H1 (cell line): ENCODE measurements around the gene PPP2R2B. TPM values are rescaled to one million over a fixed set of nuclear protein-coding genes. Genes with fewer than 3 reads are reported as not detected.

Experiments
- CTCF ChIA-PET: fragments of 300-600 bp; sonication (Branson Sonifier 250); formaldehyde crosslinking; loops from one replicate; lab custom pipeline; 2021; ENCODE audit not compliant: partially characterized antibody; lab: Charles Lee
- POLR2A ChIA-PET: fragments of 300-600 bp; sonication (Branson Sonifier 250); formaldehyde crosslinking; loops from one replicate; lab custom pipeline; 2021; ENCODE audit warnings: inconsistent platforms; ENCODE audit not compliant: partially characterized antibody; lab: Charles Lee
- DNase-seq, 2 experiments: peaks; one replicate each; pipeline versions ENCODE4 v3.0.0 to v3.0.0-alpha.2; 2010 to 2022; ENCODE audit warnings: low spot score in 2 of 2, low read depth in 1 of 2, mixed read lengths in 1 of 2
- FAIRE-seq: peaks from 2 replicates; lab custom pipeline; 2011; peaks lifted over from hg19 to GRCh38; lab: Jason Lieb, UNC
- H2AFZ ChIP-seq: 2 replicates; pipeline ENCODE4 v1.8.1; 2012; ENCODE audit warnings: low read length, inconsistent platforms
- H2AK5ac ChIP-seq: 2 replicates; pipeline ENCODE4 v1.6.1; 2013; ENCODE audit warnings: low read depth, low read length
- H2BK120ac ChIP-seq: replicated peaks from 2 replicates; pipeline ENCODE3; 2013; ENCODE audit warnings: low read depth, low read length, inconsistent platforms
- H2BK12ac ChIP-seq: 2 replicates; pipeline ENCODE4 v1.6.1; 2013; ENCODE audit warnings: low read depth, low read length
- H2BK15ac ChIP-seq: 2 replicates; pipeline ENCODE4 v1.6.1; 2013; ENCODE audit warnings: low read length
- H2BK20ac ChIP-seq: 2 replicates; pipeline ENCODE4 v1.6.1; 2013; ENCODE audit warnings: low read length
- H2BK5ac ChIP-seq: 2 replicates; pipeline ENCODE4 v1.6.1; 2013; ENCODE audit warnings: low read depth, low read length
- H3K14ac ChIP-seq: 2 replicates; pipeline ENCODE4 v1.6.1; 2013; ENCODE audit warnings: inconsistent platforms; ENCODE audit not compliant: insufficient read length
- H3K18ac ChIP-seq: 2 replicates; pipeline ENCODE4 v1.6.1; 2013; ENCODE audit warnings: low read length; ENCODE audit errors: extremely low read depth
- H3K23ac ChIP-seq: 2 replicates; pipeline ENCODE4 v1.6.1; 2013; ENCODE audit warnings: inconsistent platforms; ENCODE audit not compliant: insufficient read length
- H3K23me2 ChIP-seq: 2 replicates; pipeline ENCODE4 v1.6.1; 2013; ENCODE audit warnings: low read depth, low read length
- H3K27ac ChIP-seq: 2 replicates; pipeline ENCODE4 v1.6.1; 2011; ENCODE audit warnings: low read depth, low read length, inconsistent platforms
- H3K27me3 ChIP-seq, 4 experiments: replicated peaks in 1 of 4; 1 replicate in 1 of 4; 2 replicates in 3 of 4; pipeline versions ENCODE4 v1.6.1 to v1.8.1; 2011 to 2013; ENCODE audit warnings: low read length in 3 of 4, mild to moderate bottlenecking in 3 of 4, inconsistent platforms in 2 of 4, mixed read lengths in 2 of 4, moderate library complexity in 1 of 4; ENCODE audit not compliant: control insufficient read depth in 3 of 4, insufficient read depth in 3 of 4; ENCODE audit errors: extremely low read depth in 1 of 4
- H3K36me3 ChIP-seq, 4 experiments: 2 replicates each; pipeline versions ENCODE4 v1.6.1 to v1.8.1; 2011 to 2013; ENCODE audit warnings: mild to moderate bottlenecking in 4 of 4, low read length in 3 of 4, moderate library complexity in 2 of 4, control low read depth in 1 of 4, inconsistent platforms in 1 of 4; ENCODE audit not compliant: insufficient read depth in 4 of 4, control insufficient read depth in 2 of 4
- H3K4ac ChIP-seq: replicated peaks from 2 replicates; pipeline ENCODE3; 2013; ENCODE audit warnings: low read length, low read depth, mixed read lengths, inconsistent platforms; ENCODE audit not compliant: insufficient read length
- H3K4me1 ChIP-seq, 4 experiments: replicated peaks in 1 of 4; 1 replicate in 1 of 4; 2 replicates in 3 of 4; pipeline versions ENCODE4 v1.6.1 to v1.8.1; 2011 to 2013; ENCODE audit warnings: low read length in 3 of 4, inconsistent platforms in 2 of 4, mixed read lengths in 1 of 4; ENCODE audit not compliant: insufficient read depth in 4 of 4, control insufficient read depth in 3 of 4
- H3K4me2 ChIP-seq, 2 experiments: 2 replicates each; pipeline versions ENCODE4 v1.6.1 to v1.8.1; 2011 to 2013; ENCODE audit warnings: low read depth in 2 of 2, low read length in 2 of 2, control low read depth in 1 of 2, inconsistent platforms in 1 of 2, mild to moderate bottlenecking in 1 of 2; ENCODE audit not compliant: insufficient read depth in 1 of 2
- H3K4me3 ChIP-seq, 4 experiments: fragments of 200-600, 300-600 bp in 1 of 4; sonication (generic), shearing (Covaris generic), sonication (Bioruptor Twin) in 1 of 4; 2 replicates each; pipeline versions ENCODE4 v1.5.1 to v1.8.1; 2011 to 2016; ENCODE audit warnings: low read length in 4 of 4, low read depth in 3 of 4, control low read depth in 2 of 4, inconsistent platforms in 2 of 4, mild to moderate bottlenecking in 2 of 4, mixed read lengths in 1 of 4, moderate library complexity in 1 of 4; ENCODE audit not compliant: insufficient read depth in 2 of 4; ENCODE audit errors: extremely low read depth in 1 of 4
- H3K56ac ChIP-seq: replicated peaks from 2 replicates; pipeline ENCODE3; 2013; ENCODE audit warnings: low read depth, mild to moderate bottlenecking, mixed read lengths, low read length, inconsistent platforms; ENCODE audit not compliant: insufficient read length
- H3K79me1 ChIP-seq: 2 replicates; pipeline ENCODE4 v1.6.1; 2013; ENCODE audit warnings: low read depth, low read length, control low read depth
- H3K79me2 ChIP-seq, 2 experiments: 2 replicates each; pipeline versions ENCODE4 v1.6.1 to v1.8.1; 2012 to 2013; ENCODE audit warnings: low read length in 2 of 2, mild to moderate bottlenecking in 2 of 2, inconsistent platforms in 1 of 2; ENCODE audit not compliant: insufficient read depth in 2 of 2, control insufficient read depth in 1 of 2
- H3K9ac ChIP-seq, 4 experiments: replicated peaks in 1 of 4; 1 replicate in 1 of 4; 2 replicates in 3 of 4; pipeline versions ENCODE4 v1.6.1 to v1.8.1; 2011 to 2013; ENCODE audit warnings: low read depth in 3 of 4, low read length in 3 of 4, control low read depth in 2 of 4, mild to moderate bottlenecking in 2 of 4, moderate library complexity in 2 of 4, inconsistent platforms in 1 of 4; ENCODE audit errors: extremely low read depth in 1 of 4
- H3K9me3 ChIP-seq, 2 experiments: 2 replicates each; pipeline versions ENCODE4 v1.6.1 to v1.8.1; 2012 to 2013; ENCODE audit warnings: mild to moderate bottlenecking in 2 of 2, moderate library complexity in 2 of 2, control low read depth in 1 of 2, inconsistent platforms in 1 of 2, low read depth in 1 of 2, low read length in 1 of 2, mixed read lengths in 1 of 2; ENCODE audit not compliant: insufficient read depth in 2 of 2
- H4K20me1 ChIP-seq, 2 experiments: replicated peaks in 1 of 2; 2 replicates each; pipeline versions ENCODE3 to v1.8.1; 2011 to 2013; ENCODE audit warnings: inconsistent platforms in 2 of 2, low read length in 2 of 2, mild to moderate bottlenecking in 1 of 2; ENCODE audit not compliant: insufficient read depth in 2 of 2, control insufficient read depth in 1 of 2
- H4K5ac ChIP-seq: 2 replicates; pipeline ENCODE4 v1.6.1; 2013; ENCODE audit warnings: low read length, low read depth, mixed read lengths, inconsistent platforms; ENCODE audit not compliant: insufficient read length
- H4K8ac ChIP-seq: 2 replicates; pipeline ENCODE4 v1.8.0; 2013; ENCODE audit warnings: mild to moderate bottlenecking, moderate library complexity, low read length, inconsistent platforms; ENCODE audit not compliant: insufficient read depth; ENCODE audit errors: extremely low read depth
- H4K91ac ChIP-seq: replicated peaks from 2 replicates; pipeline ENCODE3; 2013; ENCODE audit warnings: low read length, mixed read lengths, inconsistent platforms; ENCODE audit not compliant: insufficient read length
- EGR1 ChIP-seq: IDR thresholded peaks from 2 replicates; pipeline ENCODE4 v1.6.1; 2011; ENCODE audit warnings: low read depth, low read length, borderline replicate concordance
- JUND ChIP-seq: IDR thresholded peaks from 2 replicates; pipeline ENCODE4 v1.6.1; 2011; ENCODE audit warnings: mild to moderate bottlenecking, improper control_type of control experiment, low read length
- RBBP5 ChIP-seq: IDR thresholded peaks from 2 replicates; pipeline ENCODE4 v1.7.1; 2012; ENCODE audit warnings: low read depth, mild to moderate bottlenecking, inconsistent platforms, low read length, moderate library complexity, borderline replicate concordance
- RXRA ChIP-seq: IDR thresholded peaks from 2 replicates; pipeline ENCODE4 v1.6.1; 2011; ENCODE audit warnings: low read depth, mild to moderate bottlenecking, low read length, moderate library complexity; ENCODE audit not compliant: insufficient read depth
- TCF12 ChIP-seq: IDR thresholded peaks from 2 replicates; pipeline ENCODE4 v1.6.1; 2011; ENCODE audit warnings: low read depth, mild to moderate bottlenecking, low read length
- ZNF274 ChIP-seq: IDR thresholded peaks from 2 replicates; pipeline ENCODE4 v1.7.0; 2012; ENCODE audit warnings: low read length, borderline replicate concordance; ENCODE audit errors: extremely low read depth
- WGBS, 2 experiments: shearing (Covaris generic) in 1 of 2; methylation state at CpG; one replicate each; pipeline versions ENCODE4 v1.1.6 to v1.1.7; 2013 to 2015; ENCODE audit warnings: low lambda C conversion rate in 2 of 2, mixed read lengths in 2 of 2, inconsistent platforms in 1 of 2, low coverage in 1 of 2, missing lambda C conversion rate in 1 of 2; ENCODE audit not compliant: insufficient replicate concordance in 2 of 2, insufficient coverage in 1 of 2, insufficient read length in 1 of 2; ENCODE audit errors: extremely low coverage in 1 of 2, missing lambda C conversion rate in 1 of 2; 5-methylcytosine and 5-hydroxymethylcytosine counted together
- polyA plus RNA-seq, 7 experiments: library from polyadenylated mRNA; depleted of rRNA in 3 of 7; stranded (reverse) in 5 of 7; unstranded in 2 of 7; fragments of >200 nt in 5 of 7; fragments of 200-250 nt in 2 of 7; gene quantifications; 1 replicate in 5 of 7; 2 replicates in 1 of 7; 4 replicates in 1 of 7; pipeline versions ENCODE4 v1.2.1 to v1.2.3, GENCODE V29; 2011 to 2013; ENCODE audit warnings: missing spikeins in 2 of 7, mixed read lengths in 2 of 7
- total RNA-seq: library from RNA; stranded (reverse); fragmentation: NEBNext Ultra II Directional; extraction: Animal tissue kit (Norgen Biotek cat#: 25700); gene quantifications from 2 replicates; pipeline ENCODE4 v1.2.1, GENCODE V29; 2021

PPP2R2B gene
- total and polyA plus RNA-seq, 2 of the 8 experiments (the other 6 are each of a cell fraction or from before 2014, with no cell fraction given): 21.1 to 37.1 TPM

- 96% methylated on average over 2 of the region's 2 CpGs; no CpG with 5 or more reads in 1 of the 2 experiments for WGBS, 2 experiments
- Histone ChIP-seq H3K56ac (no peak overlapping the region), H4K20me1 (no peaks in the 10 kb centered on the region), H3K9me3 (peaks cover 0 to under 1% of the 10 kb centered on the region in 2 experiments; a peak in 1 of 4 replicates), H3K23me2 (no peaks in the 10 kb centered on the region), H3K4me1 (no peaks in the 10 kb centered on the region; a peak in 1 of 7 replicates), H2BK120ac (no peak overlapping the region), H2BK15ac (no peak overlapping the region), H3K14ac (no peak overlapping the region), H3K4me2 (no peak overlapping the region), H3K79me2 (no peaks in the 10 kb centered on the region), H3K27ac (no peak overlapping the region), H2AFZ (no peak overlapping the region), H3K4me3 (no peak overlapping the region), H3K79me1 (no peaks in the 10 kb centered on the region), H2BK5ac (no peak overlapping the region), H3K18ac (no peak overlapping the region), H4K91ac (no peak overlapping the region), H3K27me3 (no peaks in the 10 kb centered on the region), H2BK20ac (no peak overlapping the region), H2AK5ac (no peak overlapping the region), H3K4ac (no peak overlapping the region), H4K8ac (no peak overlapping the region), H3K23ac (no peak overlapping the region), H3K9ac (no peak overlapping the region), H3K36me3 (no peaks in the 10 kb centered on the region; a peak in 1 of 8 replicates), H2BK12ac (no peak overlapping the region), H4K5ac (no peak overlapping the region)
- ChIA-PET POLR2A (no interaction called here), CTCF (interaction anchor here (0.6 kb wide), 1 partner anchor 823 kb away, joined by 3 read pairs; no protein-coding TSS in a partner anchor)
- TF ChIP-seq ZNF274: no peak
- TF ChIP-seq EGR1: no peak
- no peak for TF ChIP-seq JUND
- TF ChIP-seq TCF12: no peak
- no peak for TF ChIP-seq RBBP5
- no peak for TF ChIP-seq RXRA
- no peak for FAIRE-seq
- no peak for DNase-seq
These were observed 124.9 kb downstream of the PPP2R2B start for GRCh38 chr5:146753641-146754040.
